ENCODE results near the gene MOV10.

DNA sequence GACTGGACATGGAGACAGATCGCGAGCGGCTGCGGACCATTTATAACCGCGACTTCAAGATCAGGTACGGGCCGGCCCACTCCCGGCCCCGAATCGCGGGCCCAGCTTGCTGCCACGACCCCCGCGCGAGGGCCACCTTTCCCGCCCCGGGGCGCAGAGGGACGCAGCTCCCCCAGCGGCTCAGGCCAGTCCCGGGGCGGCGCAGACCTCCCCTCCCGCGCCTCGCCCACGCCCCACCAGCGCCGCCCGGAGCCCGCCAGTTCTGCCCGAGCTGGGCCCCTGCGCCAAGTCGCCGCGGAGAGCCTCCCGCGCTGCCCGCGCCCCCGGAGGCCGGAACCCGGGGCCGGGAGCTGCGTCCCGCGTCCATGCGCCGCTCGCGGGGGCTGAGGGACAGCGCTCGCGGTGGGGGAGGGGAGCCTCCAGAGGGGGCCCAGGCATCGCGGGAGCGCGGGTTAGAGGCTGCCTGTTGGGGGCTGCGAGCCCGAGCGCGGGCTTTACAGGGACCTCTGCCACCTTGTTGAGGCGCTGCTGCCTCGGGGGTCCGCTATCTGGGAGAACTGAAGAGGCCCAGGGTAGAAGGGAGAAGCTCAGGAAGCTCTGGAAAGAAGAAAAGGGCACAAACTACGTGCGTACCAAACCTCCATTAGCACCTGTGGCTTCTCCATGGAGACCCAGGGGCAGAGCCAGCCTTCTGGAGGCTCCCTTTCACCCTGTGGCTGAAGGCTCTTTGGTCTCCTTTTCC, 698 bp downstream of the MOV10 start:
- TF ChIP-seq, protein P1, sequence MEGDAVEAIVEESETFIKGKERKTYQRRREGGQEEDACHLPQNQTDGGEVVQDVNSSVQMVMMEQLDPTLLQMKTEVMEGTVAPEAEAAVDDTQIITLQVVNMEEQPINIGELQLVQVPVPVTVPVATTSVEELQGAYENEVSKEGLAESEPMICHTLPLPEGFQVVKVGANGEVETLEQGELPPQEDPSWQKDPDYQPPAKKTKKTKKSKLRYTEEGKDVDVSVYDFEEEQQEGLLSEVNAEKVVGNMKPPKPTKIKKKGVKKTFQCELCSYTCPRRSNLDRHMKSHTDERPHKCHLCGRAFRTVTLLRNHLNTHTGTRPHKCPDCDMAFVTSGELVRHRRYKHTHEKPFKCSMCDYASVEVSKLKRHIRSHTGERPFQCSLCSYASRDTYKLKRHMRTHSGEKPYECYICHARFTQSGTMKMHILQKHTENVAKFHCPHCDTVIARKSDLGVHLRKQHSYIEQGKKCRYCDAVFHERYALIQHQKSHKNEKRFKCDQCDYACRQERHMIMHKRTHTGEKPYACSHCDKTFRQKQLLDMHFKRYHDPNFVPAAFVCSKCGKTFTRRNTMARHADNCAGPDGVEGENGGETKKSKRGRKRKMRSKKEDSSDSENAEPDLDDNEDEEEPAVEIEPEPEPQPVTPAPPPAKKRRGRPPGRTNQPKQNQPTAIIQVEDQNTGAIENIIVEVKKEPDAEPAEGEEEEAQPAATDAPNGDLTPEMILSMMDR (IDR thresholded peaks at IDR 0.05; ENCODE audit: low read length) = no peak
- TF ChIP-seq EZH2 (optimal IDR thresholded peaks at IDR 0.05; ENCODE audit: low read depth, low read length) = no peak
